GM18861 (cell line): ENCODE results near the gene LRP3.
"Not testable (repeated sequence)": the region's sequence is repeated elsewhere in the genome, so short reads cannot be mapped to it uniquely, and the experiment has no call there.

Source experiments
- ATAC-seq: cut with Tn5 transposase; IDR thresholded peaks from one replicate; pipeline ENCODE4 v1.9.1; 2021; ENCODE audit not compliant: unreplicated experiment

Gene LRP3

DNA sequence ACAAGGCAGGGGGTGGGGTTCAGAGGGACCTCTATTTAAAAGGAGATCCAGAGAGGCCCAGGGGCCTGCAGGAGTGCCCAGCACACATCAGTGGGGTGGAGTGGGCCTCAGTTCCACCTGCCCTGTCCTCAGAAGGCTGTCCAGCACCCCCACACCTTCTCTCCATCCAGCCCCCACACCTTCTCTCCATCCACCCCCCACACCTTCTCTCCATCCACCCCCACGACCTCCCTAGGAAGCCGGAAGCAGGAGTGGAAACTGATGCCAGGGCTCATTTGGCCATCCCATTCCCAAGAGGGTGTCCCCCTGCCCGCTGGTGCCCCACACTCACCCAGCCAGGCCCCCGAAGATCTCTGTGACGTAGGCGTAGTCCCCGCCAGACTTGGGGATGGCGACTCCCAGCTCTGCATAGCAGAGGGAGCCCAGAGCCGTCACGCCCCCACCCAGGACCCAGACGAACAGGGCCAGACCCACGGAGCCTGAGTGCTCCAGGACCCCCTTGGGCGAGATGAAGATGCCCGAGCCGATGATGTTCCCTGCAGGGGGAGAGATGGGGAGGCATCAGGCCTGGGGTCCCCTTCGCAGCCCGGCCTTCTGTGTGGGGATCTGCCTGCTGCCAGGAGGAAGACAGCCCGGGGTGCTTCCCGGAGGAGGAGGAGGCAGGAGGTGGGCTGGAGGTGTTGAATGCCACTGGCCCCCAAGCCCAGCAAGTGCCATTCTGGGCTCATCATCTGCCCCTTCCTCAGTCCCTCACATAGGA is 21.5 kb downstream of the LRP3 start:
- no peak for ATAC-seq

DNA sequence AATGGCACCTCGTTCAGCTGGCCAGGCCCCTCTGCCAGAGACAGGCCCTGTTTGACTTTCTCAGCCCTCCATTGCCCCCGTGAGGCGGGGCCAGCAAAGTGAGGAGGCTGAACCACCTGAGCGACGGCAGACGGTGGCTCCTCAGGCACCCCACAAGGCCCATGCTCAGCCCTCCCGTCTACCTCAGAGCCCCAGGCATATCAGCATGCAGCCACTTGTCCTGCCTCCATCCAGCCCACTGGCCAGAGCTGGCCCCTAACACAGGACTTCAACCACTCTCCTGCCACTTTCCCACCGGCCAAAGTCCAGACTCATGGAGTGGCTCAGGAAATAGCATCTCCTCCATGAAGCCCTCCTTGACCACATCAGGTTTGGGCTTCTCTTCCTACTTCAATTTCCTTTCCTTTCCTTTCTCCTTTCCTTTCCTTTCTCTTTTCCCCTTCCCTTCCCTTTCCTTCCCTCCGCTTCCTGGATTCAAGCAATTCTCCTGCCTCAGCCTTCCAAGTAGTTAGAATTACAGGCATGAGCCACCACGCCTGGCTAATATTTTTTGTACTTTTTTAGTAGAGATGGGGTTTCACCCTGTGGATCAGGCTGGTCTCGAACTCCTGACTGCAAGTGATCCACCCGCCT is 22.2 kb downstream of the LRP3 start:
- ATAC-seq: no peak

GRCh38 chr19:33217881-33218280 is 23.8 kb downstream of the LRP3 start:
- ATAC-seq: no peak

GRCh38 chr19:33219261-33219815 is 25.2 kb downstream of the LRP3 start:
- ATAC-seq: no peak

DNA sequence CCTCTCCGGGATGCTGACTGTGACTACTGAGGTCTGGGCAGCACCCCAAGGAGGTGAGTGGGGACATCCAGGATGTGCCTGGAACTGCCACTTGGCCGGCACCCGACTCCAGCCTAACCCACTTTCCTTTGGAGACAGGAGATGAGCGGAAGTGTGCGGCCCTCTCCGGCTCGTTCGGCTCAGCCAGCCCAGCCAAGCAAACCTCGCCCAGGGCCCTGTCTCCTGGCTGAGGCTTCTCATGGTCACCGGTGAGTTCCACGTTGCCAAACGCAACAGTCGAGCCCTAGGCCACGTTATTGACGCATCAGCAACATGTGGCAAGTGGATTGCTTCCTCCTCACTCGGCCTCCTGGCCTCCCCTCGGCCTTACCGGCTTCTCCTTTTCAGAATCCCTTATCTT is 26.0 kb downstream of the LRP3 start:
- ATAC-seq: no peak

DNA sequence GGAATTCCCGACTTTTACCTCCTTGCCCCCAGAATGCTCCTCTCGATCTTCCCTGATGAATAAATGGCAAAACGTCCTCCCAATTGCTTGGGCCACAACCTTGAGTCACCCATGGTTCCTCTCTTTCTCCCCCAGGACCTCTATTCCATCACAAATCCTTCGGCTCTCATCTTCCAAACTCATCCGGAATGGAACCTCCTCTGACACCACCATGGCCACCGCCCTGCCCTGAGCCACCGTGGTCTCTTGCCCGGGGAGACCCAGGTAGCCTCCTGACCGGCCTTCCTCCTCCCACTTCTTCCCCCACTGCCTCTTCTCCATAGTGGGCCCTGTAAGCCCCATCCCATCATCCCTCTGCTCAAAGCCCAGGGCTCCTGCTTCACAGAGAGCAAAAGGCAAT is 26.6 kb downstream of the LRP3 start:
- ATAC-seq: no peak

DNA sequence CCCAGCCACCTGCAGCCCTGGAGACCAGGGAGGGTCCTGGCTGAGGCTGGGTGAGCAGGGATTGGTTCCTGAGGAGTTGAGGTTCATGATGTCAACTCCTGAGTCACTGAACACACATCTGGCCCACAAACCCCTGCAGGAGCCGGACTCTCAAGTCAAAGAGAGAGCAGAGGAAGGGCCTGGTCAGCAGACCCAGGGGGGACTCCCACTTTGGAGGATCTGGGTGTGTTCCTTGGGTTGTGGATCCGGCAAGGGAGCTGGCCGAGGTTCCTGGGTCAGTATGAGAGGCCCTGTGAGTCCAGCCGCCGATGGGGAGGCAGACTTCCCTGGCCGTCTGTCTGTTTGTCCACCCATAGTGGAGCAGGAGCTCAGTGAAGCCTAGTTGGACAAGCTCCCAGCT is 27.5 kb downstream of the LRP3 start:
- no peak for ATAC-seq

- not testable (repeated sequence) for ATAC-seq
Measured at GRCh38 chr19:33222255-33222654, 28.1 kb downstream of the LRP3 start.

- ATAC-seq: no peak
Measured at GRCh38 chr19:33224694-33225457, 30.7 kb downstream of the LRP3 start.

- no peak for ATAC-seq
Measured at GRCh38 chr19:33225458-33225926, 31.4 kb downstream of the LRP3 start, which contains the start of gene SLC7A10. TSS of gene SLC7A10 (minus strand) at chr19:33225850. CDS start at chr19:33225703, 147 bp downstream.

- ATAC-seq: no peak
Measured at GRCh38 chr19:33226550-33227241, 32.6 kb downstream of the LRP3 start.

GRCh38 chr19:33227242-33227650 is 33.1 kb downstream of the LRP3 start:
- no peak for ATAC-seq

DNA sequence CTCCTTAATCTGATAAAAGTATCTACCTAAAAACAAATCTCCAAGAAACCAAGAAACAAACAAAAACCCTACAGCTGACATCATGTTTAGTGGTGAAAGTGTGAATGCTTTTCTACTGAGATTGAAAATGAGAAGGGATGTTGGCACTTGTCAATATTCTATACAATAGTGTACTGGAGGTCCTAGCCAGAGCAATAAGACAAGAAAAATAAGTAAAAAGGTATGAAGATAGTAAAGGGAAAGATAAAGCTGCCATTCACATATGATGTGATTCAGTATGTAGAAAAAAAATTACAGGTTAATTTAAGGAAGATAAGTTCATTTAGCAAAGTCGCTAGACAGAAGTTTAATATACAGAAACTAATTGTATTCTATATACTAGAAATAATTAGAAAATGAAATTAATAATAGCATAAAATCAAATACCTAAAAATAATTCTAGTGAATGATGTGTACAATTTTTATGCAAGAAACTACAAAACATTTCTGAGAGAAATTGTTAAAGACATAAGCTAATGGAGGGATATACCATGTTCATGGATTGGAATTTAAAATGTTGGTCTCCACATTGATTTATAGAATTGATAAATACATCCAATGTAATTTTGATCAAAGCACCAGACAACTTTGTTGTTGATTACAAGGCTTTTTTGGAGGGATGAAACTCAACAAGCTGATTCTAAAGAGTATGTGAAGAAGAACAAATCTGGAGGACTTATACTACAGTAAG is 33.9 kb downstream of the LRP3 start:
- no peak for ATAC-seq

DNA sequence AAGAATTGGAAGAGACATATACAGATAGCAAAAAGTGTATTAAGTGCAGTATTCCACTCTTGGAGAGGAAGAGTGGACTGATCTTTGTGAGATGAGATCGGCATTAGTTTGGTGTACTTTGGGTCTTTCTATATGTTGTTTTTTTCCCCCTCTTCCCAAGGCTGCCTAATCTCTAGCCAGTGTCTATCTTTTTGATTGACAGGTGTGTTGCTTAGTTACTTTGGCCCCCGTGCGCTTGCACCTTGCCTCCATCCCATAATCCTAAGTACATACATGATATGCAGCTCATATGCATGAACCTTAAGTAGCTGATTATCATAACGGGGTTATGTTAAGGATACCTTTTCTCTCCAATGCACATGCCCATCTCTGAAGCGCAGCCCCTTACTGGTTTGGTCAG is 35.8 kb downstream of the LRP3 start:
- ATAC-seq: no peak

- no peak for ATAC-seq
Measured at GRCh38 chr19:33231511-33231910, 37.4 kb downstream of the LRP3 start.

DNA sequence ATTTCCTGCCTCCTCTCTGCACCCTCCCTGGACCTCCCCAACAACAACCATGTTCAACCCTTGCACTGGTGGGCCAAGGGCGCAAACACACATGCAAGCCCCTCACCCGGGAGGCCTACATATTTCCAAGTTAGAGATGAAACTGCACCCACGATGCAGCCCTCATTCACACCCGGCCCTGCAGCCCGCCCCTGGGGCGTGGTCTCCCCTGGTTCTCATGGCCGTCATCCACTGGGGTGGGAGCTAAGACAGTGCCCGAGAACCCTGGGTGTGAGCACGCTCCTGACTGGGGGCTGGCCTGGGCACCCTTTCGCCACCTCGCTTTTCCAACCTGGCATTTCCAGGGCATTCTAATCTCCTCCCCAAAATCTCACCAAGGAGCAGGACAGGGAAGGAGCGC is 38.5 kb downstream of the LRP3 start:
- ATAC-seq: no peak

GRCh38 chr19:33233056-33233873 is 39.1 kb downstream of the LRP3 start:
- ATAC-seq: no peak

GRCh38 chr19:33234092-33234491 is 40.0 kb downstream of the LRP3 start:
- ATAC-seq: no peak

DNA sequence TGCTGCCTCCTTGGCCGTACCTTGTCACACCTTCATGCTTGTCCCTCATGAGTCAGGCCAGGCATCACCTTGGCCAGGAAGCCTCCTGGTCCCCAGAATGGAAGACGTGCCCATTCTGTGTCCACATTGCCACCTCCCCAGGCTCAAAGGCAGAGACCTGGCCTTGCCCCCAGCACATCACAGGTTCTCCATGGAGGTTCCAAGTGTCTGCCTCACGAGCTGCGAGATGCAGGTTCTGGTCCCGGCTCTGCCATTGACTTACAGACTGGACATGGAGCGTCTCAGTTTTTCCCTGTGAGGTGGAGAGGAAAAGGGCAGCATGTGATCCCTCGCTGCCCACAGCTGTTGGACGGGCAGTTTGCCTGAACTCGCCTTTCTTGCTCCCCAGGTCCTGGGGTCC is 40.6 kb downstream of the LRP3 start:
- no peak for ATAC-seq
